ENCODE results near the gene MACROD2.

Gene MACROD2

GRCh38 chr20:14312001-14312400 is 316.7 kb downstream of the MACROD2 start:
- H3K4me3 ChIP-seq (ENCODE audit: low read depth, low read length) = no peak overlapping the region
- TF ChIP-seq CTCF (IDR thresholded peaks at IDR 0.05; ENCODE audit: low read depth, low read length, missing control alignments) = no peak
- DNase-seq (ENCODE audit: low read depth) = no peak
- in situ Hi-C loops (cut with HindIII; ENCODE audit: low sequenced_read_pairs) = no loop called here

- no peak for TF ChIP-seq CTCF (IDR thresholded peaks at IDR 0.05; ENCODE audit: low read depth, low read length, missing control alignments)
- DNase-seq (ENCODE audit: low read depth) = no peak
- in situ Hi-C loops (cut with HindIII; ENCODE audit: low sequenced_read_pairs) = no loop called here
- H3K4me3 ChIP-seq (ENCODE audit: low read depth, low read length) = no peak overlapping the region
Observed at GRCh38 chr20:14313341-14314020, 318.2 kb downstream of the MACROD2 start.

GRCh38 chr20:14319704-14320103 is 324.4 kb downstream of the MACROD2 start:
- no peak for TF ChIP-seq CTCF (IDR thresholded peaks at IDR 0.05; ENCODE audit: low read depth, low read length, missing control alignments)
- DNase-seq (ENCODE audit: low read depth) = no peak
- in situ Hi-C loops (cut with HindIII; ENCODE audit: low sequenced_read_pairs) = no loop called here
- H3K4me3 ChIP-seq (ENCODE audit: low read depth, low read length) = no peak overlapping the region

GRCh38 chr20:14331646-14332045 is 336.3 kb downstream of the MACROD2 start:
- in situ Hi-C loops (cut with HindIII; ENCODE audit: low sequenced_read_pairs) = no loop called here
- no peak for TF ChIP-seq CTCF (IDR thresholded peaks at IDR 0.05; ENCODE audit: low read depth, low read length, missing control alignments)
- no peak overlapping the region for H3K4me3 ChIP-seq (ENCODE audit: low read depth, low read length)
- no peak for DNase-seq (ENCODE audit: low read depth)

- no peak for DNase-seq (ENCODE audit: low read depth)
- TF ChIP-seq CTCF (IDR thresholded peaks at IDR 0.05; ENCODE audit: low read depth, low read length, missing control alignments) = no peak
- in situ Hi-C loops (cut with HindIII; ENCODE audit: low sequenced_read_pairs) = no loop called here
- no peak overlapping the region for H3K4me3 ChIP-seq (ENCODE audit: low read depth, low read length)
Observed at GRCh38 chr20:14332866-14333265, 337.6 kb downstream of the MACROD2 start.

- in situ Hi-C loops (cut with HindIII; ENCODE audit: low sequenced_read_pairs) = no loop called here
- no peak for TF ChIP-seq CTCF (IDR thresholded peaks at IDR 0.05; ENCODE audit: low read depth, low read length, missing control alignments)
- no peak for DNase-seq (ENCODE audit: low read depth)
- no peak overlapping the region for H3K4me3 ChIP-seq (ENCODE audit: low read depth, low read length)
Observed at GRCh38 chr20:14333721-14334120, 338.4 kb downstream of the MACROD2 start.

Data from astrocyte of the cerebellum (primary cell).